Ishikawa (cell line): Measurements from ENCODE around the gene ZBTB20.

Source experiments
- CEBPB ChIP-seq: IDR thresholded peaks from 2 replicates; pipeline ENCODE4 v1.6.1; 2012
- CREB1 ChIP-seq: IDR thresholded peaks from 2 replicates; pipeline ENCODE4 v1.6.1; 2012; ENCODE audit warnings: low read depth
- EP300 ChIP-seq: IDR thresholded peaks from 2 replicates; pipeline ENCODE4 v1.6.1; 2012; ENCODE audit warnings: borderline replicate concordance
- FOXM1 ChIP-seq: IDR thresholded peaks from 2 replicates; pipeline ENCODE4 v1.6.1; 2012; ENCODE audit warnings: low read depth, borderline replicate concordance
- NFIC ChIP-seq: IDR thresholded peaks from 2 replicates; pipeline ENCODE4 v1.6.1; 2012
- RAD21 ChIP-seq: IDR thresholded peaks from 2 replicates; pipeline ENCODE4 v1.6.1; 2012; ENCODE audit warnings: low read depth
- TCF12 ChIP-seq: IDR thresholded peaks from 2 replicates; pipeline ENCODE4 v1.6.1; 2012; ENCODE audit warnings: low read depth
- YY1 ChIP-seq: IDR thresholded peaks from 2 replicates; pipeline ENCODE4 v1.6.1; 2012; ENCODE audit warnings: low read depth
- ZBTB7A ChIP-seq: IDR thresholded peaks from 2 replicates; pipeline ENCODE4 v1.6.1; 2012; ENCODE audit warnings: low read depth
- TF ChIP-seq, protein P1 (sequence below): IDR thresholded peaks from 2 replicates; pipeline ENCODE4 v1.6.1; 2012; ENCODE audit warnings: low read depth, mild to moderate bottlenecking
- TF ChIP-seq, protein P2 (sequence below): IDR thresholded peaks from 2 replicates; pipeline ENCODE4 v1.6.1; 2012
- TF ChIP-seq, protein P3 (sequence below): IDR thresholded peaks from 2 replicates; pipeline ENCODE4 v1.6.1; 2012

DNA sequence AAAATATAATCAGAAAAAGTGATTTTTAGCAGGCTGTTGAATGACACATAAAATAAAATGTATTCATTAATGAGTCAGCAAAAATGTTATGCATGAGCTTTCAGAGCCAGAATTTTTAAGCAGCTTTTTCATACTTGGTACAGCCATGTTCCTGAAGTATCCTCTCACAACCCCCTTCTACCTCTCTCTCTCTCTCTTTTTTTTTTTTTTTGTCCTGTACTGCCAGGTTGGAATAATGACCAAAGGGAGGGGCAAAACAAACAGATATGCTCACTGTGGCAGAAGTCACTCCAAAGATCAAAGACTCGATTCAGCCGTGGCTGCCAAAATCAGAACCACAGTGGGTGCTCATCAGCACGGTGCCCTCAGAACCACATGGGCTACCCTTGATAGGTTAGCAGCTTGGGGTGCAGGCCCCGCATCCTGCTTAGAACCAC, 383.0 kb downstream of the ZBTB20 start:
- TF ChIP-seq EP300 (no peak), CREB1 (no peak), FOXM1 (no peak), YY1 (no peak), TCF12 (no peak), RAD21 (no peak), ZBTB7A (no peak), CEBPB (no peak), NFIC (no peak)
- TF ChIP-seq, protein P1, sequence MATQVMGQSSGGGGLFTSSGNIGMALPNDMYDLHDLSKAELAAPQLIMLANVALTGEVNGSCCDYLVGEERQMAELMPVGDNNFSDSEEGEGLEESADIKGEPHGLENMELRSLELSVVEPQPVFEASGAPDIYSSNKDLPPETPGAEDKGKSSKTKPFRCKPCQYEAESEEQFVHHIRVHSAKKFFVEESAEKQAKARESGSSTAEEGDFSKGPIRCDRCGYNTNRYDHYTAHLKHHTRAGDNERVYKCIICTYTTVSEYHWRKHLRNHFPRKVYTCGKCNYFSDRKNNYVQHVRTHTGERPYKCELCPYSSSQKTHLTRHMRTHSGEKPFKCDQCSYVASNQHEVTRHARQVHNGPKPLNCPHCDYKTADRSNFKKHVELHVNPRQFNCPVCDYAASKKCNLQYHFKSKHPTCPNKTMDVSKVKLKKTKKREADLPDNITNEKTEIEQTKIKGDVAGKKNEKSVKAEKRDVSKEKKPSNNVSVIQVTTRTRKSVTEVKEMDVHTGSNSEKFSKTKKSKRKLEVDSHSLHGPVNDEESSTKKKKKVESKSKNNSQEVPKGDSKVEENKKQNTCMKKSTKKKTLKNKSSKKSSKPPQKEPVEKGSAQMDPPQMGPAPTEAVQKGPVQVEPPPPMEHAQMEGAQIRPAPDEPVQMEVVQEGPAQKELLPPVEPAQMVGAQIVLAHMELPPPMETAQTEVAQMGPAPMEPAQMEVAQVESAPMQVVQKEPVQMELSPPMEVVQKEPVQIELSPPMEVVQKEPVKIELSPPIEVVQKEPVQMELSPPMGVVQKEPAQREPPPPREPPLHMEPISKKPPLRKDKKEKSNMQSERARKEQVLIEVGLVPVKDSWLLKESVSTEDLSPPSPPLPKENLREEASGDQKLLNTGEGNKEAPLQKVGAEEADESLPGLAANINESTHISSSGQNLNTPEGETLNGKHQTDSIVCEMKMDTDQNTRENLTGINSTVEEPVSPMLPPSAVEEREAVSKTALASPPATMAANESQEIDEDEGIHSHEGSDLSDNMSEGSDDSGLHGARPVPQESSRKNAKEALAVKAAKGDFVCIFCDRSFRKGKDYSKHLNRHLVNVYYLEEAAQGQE = no peak
- TF ChIP-seq, protein P2, sequence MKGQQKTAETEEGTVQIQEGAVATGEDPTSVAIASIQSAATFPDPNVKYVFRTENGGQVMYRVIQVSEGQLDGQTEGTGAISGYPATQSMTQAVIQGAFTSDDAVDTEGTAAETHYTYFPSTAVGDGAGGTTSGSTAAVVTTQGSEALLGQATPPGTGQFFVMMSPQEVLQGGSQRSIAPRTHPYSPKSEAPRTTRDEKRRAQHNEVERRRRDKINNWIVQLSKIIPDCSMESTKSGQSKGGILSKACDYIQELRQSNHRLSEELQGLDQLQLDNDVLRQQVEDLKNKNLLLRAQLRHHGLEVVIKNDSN = no peak
- TF ChIP-seq, protein P3, sequence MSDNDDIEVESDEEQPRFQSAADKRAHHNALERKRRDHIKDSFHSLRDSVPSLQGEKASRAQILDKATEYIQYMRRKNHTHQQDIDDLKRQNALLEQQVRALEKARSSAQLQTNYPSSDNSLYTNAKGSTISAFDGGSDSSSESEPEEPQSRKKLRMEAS = no peak
